GM12892 (cell line): ENCODE data around the gene NPR1.

Experiments
- POLR2A ChIP-seq: IDR thresholded peaks from 2 replicates; pipeline ENCODE4 v1.6.1; 2011; ENCODE audit warnings: low read depth, low read length, control low read depth
- TAF1 ChIP-seq: IDR thresholded peaks from 2 replicates; pipeline ENCODE4 v1.6.1; 2011; ENCODE audit warnings: low read depth, mild to moderate bottlenecking, control low read depth, low read length, borderline replicate concordance

- peak; percentile 93 for TF ChIP-seq POLR2A
- peak; percentile 90 for TF ChIP-seq TAF1
Observed at GRCh38 chr1:153670859-153671627, 7.4 kb upstream of the NPR1 start, which contains the start of gene ILF2.
